OCI-LY3 (cell line): Measurements from ENCODE around the gene COL16A1.

ENCODE experiments used
- H2AFZ ChIP-seq: fragments of 200-600, 300-600 bp; shearing (Covaris generic); 2 replicates; pipeline ENCODE4 v1.6.0; 2014; ENCODE audit warnings: antibody characterized with exemption, low read depth, low read length
- H3K27ac ChIP-seq: fragments of 200-600, 300-600 bp; sonication (generic); 2 replicates; pipeline ENCODE4 v1.5.1; 2014; ENCODE audit warnings: mild to moderate bottlenecking, low read length, moderate library complexity, mixed read lengths
- H3K27me3 ChIP-seq: fragments of 200-600, 300-600 bp; sonication (generic); 2 replicates; pipeline ENCODE4 v1.6.1; 2014; ENCODE audit warnings: low read depth, low read length, mixed read lengths
- H3K36me3 ChIP-seq: fragments of 200-600, 300-600 bp; sonication (generic); replicated peaks from 2 replicates; pipeline ENCODE3; 2014; ENCODE audit warnings: low read depth, low read length, mixed read lengths
- H3K4me1 ChIP-seq: fragments of 300-600, 200-600 bp; sonication (generic); 2 replicates; pipeline ENCODE4 v1.6.1; 2014; ENCODE audit warnings: low read length, mixed read lengths
- H3K4me2 ChIP-seq: fragments of 200-600, 300-600 bp; sonication (generic); 2 replicates; pipeline ENCODE4 v1.6.1; 2014; ENCODE audit warnings: low read length, mixed read lengths
- H3K4me3 ChIP-seq: fragments of 300-600, 200-600 bp; sonication (generic); 2 replicates; pipeline ENCODE4 v1.5.1; 2014; ENCODE audit warnings: antibody characterized with exemption, mild to moderate bottlenecking, low read length, moderate library complexity
- H3K79me2 ChIP-seq: fragments of 300-600, 200-600 bp; shearing (Covaris generic); 2 replicates; pipeline ENCODE4 v1.6.1; 2014; ENCODE audit warnings: mild to moderate bottlenecking, low read length, mixed read lengths
- H3K9ac ChIP-seq: fragments of 300-600, 200-600 bp; shearing (Covaris generic); 2 replicates; pipeline ENCODE4 v1.6.0; 2014; ENCODE audit warnings: mild to moderate bottlenecking, low read length, moderate library complexity
- H3K9me3 ChIP-seq: fragments of 200-600, 300-600 bp; shearing (Covaris generic); 2 replicates; pipeline ENCODE4 v1.6.1; 2014; ENCODE audit warnings: low read length, mixed read lengths; ENCODE audit not compliant: insufficient read depth
- H4K20me1 ChIP-seq: fragments of 200-600, 300-600 bp; sonication (generic); 2 replicates; pipeline ENCODE4 v1.6.1; 2016; ENCODE audit warnings: low read length, mixed read lengths; ENCODE audit not compliant: insufficient read depth
- CTCF ChIP-seq: fragments of 200-600, 300-600 bp; sonication (generic); IDR thresholded peaks from 2 replicates; pipeline ENCODE4 v1.5.1; 2014; ENCODE audit warnings: antibody characterized with exemption, low read length, low read depth
- EZH2phosphoT487 ChIP-seq: fragments of 200-600 bp; shearing (Covaris generic); IDR thresholded peaks from 2 replicates; pipeline ENCODE4 v1.6.1; 2018; ENCODE audit warnings: antibody characterized with exemption, mixed run types, low read depth

The COL16A1 gene

DNA sequence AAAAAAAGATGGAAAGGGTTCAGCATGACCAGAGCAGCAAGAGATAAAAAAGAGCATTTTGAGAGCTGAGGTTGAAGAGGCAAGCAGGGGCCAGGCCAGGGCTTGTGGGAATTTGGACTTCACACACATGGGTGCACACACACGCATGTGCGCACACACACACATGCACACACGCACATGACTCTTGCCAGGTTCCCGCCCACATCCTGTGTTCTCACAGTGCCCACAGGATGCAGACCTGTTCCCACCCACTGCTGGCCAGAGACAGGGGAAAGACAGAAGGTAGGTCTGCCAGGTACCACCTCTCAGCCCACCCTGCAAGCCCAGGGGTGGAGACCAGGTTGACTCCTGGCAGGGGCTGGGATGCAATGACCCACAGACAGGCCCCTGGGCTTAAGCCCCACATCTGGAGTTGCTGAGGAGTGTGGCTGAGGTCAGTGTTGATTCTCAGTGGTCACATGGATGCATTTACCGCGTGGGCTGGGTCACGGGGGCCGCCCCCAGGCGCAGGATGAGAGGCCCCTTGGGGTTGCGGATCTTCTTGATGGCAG, 4.4 kb downstream of the COL16A1 start:
- no peaks in the 10 kb centered on the region for H3K79me2 ChIP-seq
- no peak overlapping the region for H2AFZ ChIP-seq
- H3K4me1 ChIP-seq, result peaks cover 10% of the 10 kb centered on the region
- no peak overlapping the region for H3K4me2 ChIP-seq
- H3K9me3 ChIP-seq, result no peaks in the 10 kb centered on the region
- H3K36me3 ChIP-seq, result no peaks in the 10 kb centered on the region
- H3K9ac ChIP-seq, result no peak overlapping the region
- H3K27me3 ChIP-seq, result no peaks in the 10 kb centered on the region
- H3K27ac ChIP-seq, result no peak overlapping the region
- TF ChIP-seq CTCF, result no peak
- TF ChIP-seq EZH2phosphoT487, result no peak
- no peak overlapping the region for H3K4me3 ChIP-seq
- H4K20me1 ChIP-seq, result no peaks in the 10 kb centered on the region

DNA sequence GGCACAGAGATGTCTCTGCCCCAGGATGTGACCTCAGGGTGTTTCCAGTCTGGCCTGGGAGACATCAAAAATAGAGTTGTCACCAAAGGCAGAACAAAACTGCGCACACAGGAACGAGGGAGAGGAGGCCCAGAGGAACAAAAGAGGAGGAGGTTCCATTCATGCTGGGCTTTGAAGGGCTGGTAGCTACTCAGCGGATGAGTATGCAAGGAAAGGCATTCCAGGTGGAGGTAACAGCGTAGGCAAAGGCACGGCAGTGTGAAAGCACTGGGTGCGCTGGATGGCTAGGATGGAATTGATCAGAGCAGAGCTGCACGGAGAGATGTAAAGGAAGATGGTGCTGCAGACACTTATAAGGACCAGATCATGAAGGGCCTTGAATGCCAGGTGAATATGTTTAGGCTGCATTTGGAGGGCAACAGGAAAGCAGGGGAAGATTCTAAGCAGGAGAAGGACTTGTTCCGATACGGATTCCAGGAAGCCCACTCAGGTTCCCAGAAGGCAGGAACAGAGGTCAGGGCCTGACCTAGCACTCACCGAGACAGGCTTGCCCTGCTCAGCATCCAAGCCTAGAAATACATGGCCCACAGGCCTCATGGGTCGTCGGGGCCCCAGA, 6.3 kb downstream of the COL16A1 start:
- Histone ChIP-seq H3K4me2 (no peak overlapping the region), H3K9ac (no peak overlapping the region), H4K20me1 (no peaks in the 10 kb centered on the region), H3K36me3 (no peaks in the 10 kb centered on the region), H3K27ac (no peak overlapping the region), H3K27me3 (no peaks in the 10 kb centered on the region), H3K9me3 (no peaks in the 10 kb centered on the region), H3K4me3 (no peak overlapping the region), H3K4me1 (peaks cover 8% of the 10 kb centered on the region; the same call in 1 of the 2 replicates), H3K79me2 (no peaks in the 10 kb centered on the region), H2AFZ (no peak overlapping the region)
- TF ChIP-seq CTCF (no peak), EZH2phosphoT487 (no peak)

DNA sequence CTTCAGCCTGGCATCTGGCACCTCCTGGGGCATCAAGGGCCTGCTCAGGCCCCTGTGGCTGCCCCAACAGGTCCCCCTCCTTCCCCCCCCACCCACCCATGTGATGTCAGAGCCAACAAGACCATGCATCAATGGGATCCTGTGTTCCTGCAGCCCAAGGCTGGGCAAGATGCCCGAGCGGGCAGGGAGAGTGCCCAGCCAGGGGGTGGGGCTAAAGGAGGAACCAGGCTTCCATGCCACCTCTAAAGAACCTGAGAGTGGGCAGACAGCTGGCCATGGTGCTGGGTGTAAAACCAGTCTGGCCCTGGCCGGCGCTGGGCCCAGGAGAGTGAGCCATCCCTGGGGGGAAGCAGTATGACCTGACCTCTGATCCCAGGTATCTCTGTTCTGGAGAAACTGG, 7.6 kb downstream of the COL16A1 start:
- H3K9me3 ChIP-seq, result no peaks in the 10 kb centered on the region

DNA sequence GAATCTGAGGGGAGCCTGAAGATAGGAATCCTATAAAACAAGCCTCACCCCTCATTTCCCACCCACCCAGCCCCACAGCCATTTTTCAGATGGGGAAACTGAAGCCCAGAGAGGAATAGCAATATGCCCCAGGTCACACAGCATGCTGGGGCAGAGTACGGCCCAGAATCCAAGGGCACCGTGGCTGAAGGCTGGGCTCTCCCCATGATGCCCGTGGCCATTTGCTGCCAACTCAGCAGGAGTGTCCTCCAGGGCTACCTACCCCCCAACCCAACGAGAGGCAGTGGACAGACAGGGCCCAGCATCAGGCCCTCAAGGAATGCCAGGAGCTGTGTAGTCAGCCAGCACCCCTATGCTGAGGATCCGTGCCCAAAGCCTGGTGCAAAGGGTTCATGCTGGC, 8.5 kb downstream of the COL16A1 start:
- H2AFZ ChIP-seq, result no peak overlapping the region
- H3K9me3 ChIP-seq, result no peaks in the 10 kb centered on the region
- H4K20me1 ChIP-seq, result no peaks in the 10 kb centered on the region
- no peak overlapping the region for H3K4me2 ChIP-seq
- no peaks in the 10 kb centered on the region for H3K27me3 ChIP-seq
- TF ChIP-seq EZH2phosphoT487, result no peak
- TF ChIP-seq CTCF, result no peak
- no peaks in the 10 kb centered on the region for H3K36me3 ChIP-seq
- no peaks in the 10 kb centered on the region for H3K4me1 ChIP-seq
- no peak overlapping the region for H3K9ac ChIP-seq
- no peaks in the 10 kb centered on the region for H3K79me2 ChIP-seq
- no peak overlapping the region for H3K27ac ChIP-seq
- H3K4me3 ChIP-seq, result no peak overlapping the region

More for the DNA sequence above, 7.6 kb downstream of the COL16A1 start:
- H3K4me1 ChIP-seq, result peaks cover 7% of the 10 kb centered on the region; the same call in 1 of the 2 replicates
- H3K27ac ChIP-seq, result no peak overlapping the region
- no peaks in the 10 kb centered on the region for H3K27me3 ChIP-seq
- no peak overlapping the region for H3K9ac ChIP-seq
- no peaks in the 10 kb centered on the region for H4K20me1 ChIP-seq
- H3K4me3 ChIP-seq, result no peak overlapping the region
- no peak overlapping the region for H3K4me2 ChIP-seq
- TF ChIP-seq CTCF, result no peak
- no peak for TF ChIP-seq EZH2phosphoT487
- no peak overlapping the region for H2AFZ ChIP-seq
- no peaks in the 10 kb centered on the region for H3K79me2 ChIP-seq
- no peaks in the 10 kb centered on the region for H3K36me3 ChIP-seq
